22Rv1 (cell line): ENCODE measurements around the gene TRPV4.
A peak's percentile ranks its signal among the peaks of the same experiment; 100 is the strongest.

Experiments used
- H3K27ac ChIP-seq: fragments of 450-650 bp; 2 replicates; pipeline ENCODE4 v1.5.1; 2017
- CTCF ChIP-seq: fragments of 450-650 bp; IDR thresholded peaks from 2 replicates; pipeline ENCODE4 v1.5.1; 2017; ENCODE audit warnings: mild to moderate bottlenecking
- ZFX ChIP-seq: fragments of 450-650 bp; IDR thresholded peaks from 2 replicates; pipeline ENCODE4 v1.6.1; 2017; ENCODE audit warnings: antibody characterized with exemption, borderline replicate concordance

TRPV4 gene

DNA sequence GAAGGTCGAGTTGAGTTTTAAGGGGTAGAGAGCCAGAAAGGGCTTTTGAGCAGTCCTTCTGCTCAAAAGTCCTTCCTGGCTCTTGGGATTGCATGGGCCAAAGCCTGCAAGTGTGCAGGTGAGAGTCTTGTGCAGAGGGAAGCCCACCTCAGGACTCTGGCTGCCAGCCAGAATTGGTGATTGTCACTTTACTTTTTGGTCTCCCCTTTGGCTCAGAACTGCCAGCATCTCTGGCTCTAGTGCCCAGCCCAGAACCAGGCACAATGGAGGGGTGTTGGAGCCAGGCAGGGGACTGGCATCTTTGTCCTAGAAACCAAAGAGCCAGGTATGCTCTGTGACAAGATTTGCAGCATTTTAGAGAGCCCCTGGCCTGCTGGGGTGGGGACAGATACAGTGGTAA is 96.1 kb downstream of the TRPV4 start:
- peak overlapping the region; percentile 78 for H3K27ac ChIP-seq
- TF ChIP-seq CTCF (no peak), ZFX (no peak)

GRCh38 chr12:109736552-109737108 is 96.6 kb downstream of the TRPV4 start:
- peak overlapping the region; percentile 78 for H3K27ac ChIP-seq
- no peak for TF ChIP-seq CTCF
- no peak for TF ChIP-seq ZFX

DNA sequence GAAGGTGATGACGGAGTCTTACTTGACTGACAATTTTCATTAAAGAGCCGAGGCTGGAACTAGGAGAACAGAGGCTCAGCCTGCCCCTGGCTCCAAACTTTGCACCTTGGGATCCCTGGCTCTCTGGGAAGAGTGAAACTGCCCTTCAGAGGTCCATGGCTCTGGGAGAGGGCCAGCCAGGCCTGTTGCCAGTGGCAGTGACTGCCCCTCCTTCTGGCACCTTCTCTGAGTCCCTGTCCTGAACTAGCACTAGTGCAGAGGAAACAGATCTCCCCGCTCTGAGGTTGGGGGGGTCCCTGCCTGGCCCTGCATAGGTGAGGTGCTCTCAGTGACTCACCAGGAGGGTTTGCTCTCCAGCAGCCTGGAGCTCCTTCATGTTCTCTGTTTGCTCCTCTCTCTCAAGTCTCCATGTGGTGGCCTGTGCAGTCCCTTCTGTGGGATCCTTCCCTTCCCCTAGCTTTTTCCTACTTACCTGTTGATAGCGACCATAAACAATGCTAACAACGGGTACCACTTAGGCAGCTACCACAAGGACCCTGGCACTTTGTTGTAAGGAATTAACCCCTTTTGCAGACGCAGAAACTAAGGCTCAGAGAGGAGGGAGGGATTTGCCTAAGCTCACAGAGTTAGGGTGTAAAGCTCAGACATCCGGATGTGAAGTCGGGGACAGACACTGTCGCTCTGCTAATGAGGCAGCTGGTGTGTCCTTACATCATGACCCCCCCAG is 97.2 kb downstream of the TRPV4 start:
- H3K27ac ChIP-seq, result peak overlapping the region; percentile 78
- TF ChIP-seq ZFX, result no peak
- TF ChIP-seq CTCF, result no peak

DNA sequence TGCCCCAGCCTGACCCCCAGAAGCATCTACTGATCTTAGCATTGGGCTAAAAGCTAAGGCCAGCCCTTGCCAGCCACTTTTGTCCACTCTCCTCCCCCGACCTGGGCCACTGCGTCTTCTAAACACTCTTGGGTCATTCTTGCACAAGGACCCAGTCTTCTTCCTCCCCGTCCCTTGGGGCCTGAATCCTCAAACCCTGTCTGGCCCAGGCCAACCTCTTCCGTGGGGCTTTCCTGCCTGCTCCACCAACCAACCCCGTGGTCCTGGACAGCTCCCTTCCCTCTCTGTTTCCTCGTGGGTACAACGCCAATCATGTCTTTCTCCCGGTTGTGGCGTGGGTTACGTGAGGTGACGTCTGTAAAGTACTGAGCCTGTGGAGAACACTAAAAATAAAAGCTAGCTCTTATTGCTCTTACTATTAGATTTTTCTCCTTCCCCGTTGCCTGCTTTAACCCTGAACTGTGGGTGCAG is 98.1 kb downstream of the TRPV4 start:
- H3K27ac ChIP-seq, result peak overlapping the region; percentile 78; the same call in 1 of the 2 replicates
- TF ChIP-seq CTCF, result no peak
- TF ChIP-seq ZFX, result no peak

DNA sequence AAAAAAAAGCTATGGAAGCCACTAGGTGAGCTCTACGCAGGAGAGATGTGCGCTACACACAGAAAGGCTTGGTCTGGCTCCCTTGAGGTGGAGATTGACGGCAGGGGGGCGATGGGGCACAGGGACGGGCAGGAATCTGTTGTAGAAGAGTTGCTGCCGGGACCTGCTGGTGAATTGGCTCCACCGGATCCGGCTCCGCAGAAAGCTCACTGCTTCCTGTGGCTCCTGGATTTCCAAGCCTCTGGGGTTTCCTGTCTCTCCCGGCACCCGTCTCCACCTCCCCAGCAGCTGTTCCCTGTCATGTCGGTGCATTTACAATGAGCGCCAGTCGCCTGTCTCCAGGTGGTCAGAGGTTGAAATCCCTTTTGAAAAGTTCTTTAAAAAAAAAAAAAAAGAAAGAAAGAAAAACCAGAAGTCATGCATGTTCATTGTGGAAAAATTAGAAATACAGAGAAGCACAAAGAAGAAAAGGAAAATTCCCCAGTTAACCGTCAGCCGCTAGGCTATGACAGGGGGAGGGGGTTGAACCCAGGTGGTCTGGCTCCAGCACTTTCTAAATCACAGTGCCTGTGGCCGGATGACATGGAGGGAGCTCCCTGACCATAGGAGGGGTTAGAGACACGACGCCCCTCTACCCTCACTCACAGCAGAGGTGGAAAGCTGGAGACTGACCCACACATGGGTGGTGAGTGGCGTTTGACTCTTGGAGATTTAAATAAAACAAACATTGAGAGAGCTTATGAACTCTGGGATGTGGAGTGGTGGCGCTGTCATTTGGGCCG is 98.8 kb downstream of the TRPV4 start:
- H3K27ac ChIP-seq, result no peak overlapping the region; the same call in 1 of the 2 replicates
- TF ChIP-seq CTCF, result no peak
- TF ChIP-seq ZFX, result no peak
